Vagina (tissue), 2 donors: ENCODE data around the gene SLC30A3.

Experiments used
- CTCF ChIP-seq, 3 experiments: fragments of 450-650 bp in 2 of 3; fragments of 200-600 bp in 1 of 3; sonication (generic) in 1 of 3; IDR thresholded peaks; one replicate each; pipeline ENCODE4 v1.5.1; 2017 to 2019; ENCODE audit warnings: antibody characterized with exemption in 3 of 3, mild to moderate bottlenecking in 2 of 3, moderate library complexity in 2 of 3
- POLR2A ChIP-seq, 2 donors: fragments of 450-650 bp; IDR thresholded peaks; one replicate each; pipeline ENCODE4 v1.6.1; 2017; ENCODE audit warnings: antibody characterized with exemption in 2 of 2, mild to moderate bottlenecking in 2 of 2, moderate library complexity in 2 of 2
- POLR2AphosphoS5 ChIP-seq, 2 donors: sonication (generic); formaldehyde crosslinking; IDR thresholded peaks; one replicate each; pipeline ENCODE4 v1.9.0; 2017; ENCODE audit warnings: antibody characterized with exemption in 2 of 2, mild to moderate bottlenecking in 2 of 2, low read depth in 1 of 2; ENCODE audit not compliant: insufficient read depth in 1 of 2

GRCh38 chr2:27258051-27258450 lies 4.8 kb downstream of the SLC30A3 start:
- TF ChIP-seq CTCF (IDR thresholded peaks at IDR 0.05): no peak
- TF ChIP-seq POLR2AphosphoS5 (IDR thresholded peaks at IDR 0.05; ENCODE audit: insufficient read depth in 1 of 2, low read depth in 1 of 2): no peak
- TF ChIP-seq POLR2A (IDR thresholded peaks at IDR 0.05): no peak
